WTC11 (cell line): ENCODE results near the gene CDHR5. TPM values are rescaled to one million over a fixed set of nuclear protein-coding genes. Genes with fewer than 3 reads are reported as not detected.

Source experiments
- ATAC-seq: fragments of 200-7000 bp; cut with Tn5 transposase; 2 replicates; pipeline ENCODE4 v1.10.0; 2021; ENCODE audit warnings: mild to moderate bottlenecking, moderate library complexity
- CTCF ChIA-PET: fragments of 300-600 bp; sonication (Branson Sonifier 250); formaldehyde crosslinking; loops from one replicate; lab custom pipeline; 2021; ENCODE audit warnings: antibody characterized with exemption; lab: Charles Lee
- POLR2A ChIA-PET: fragments of 350-600 bp; sonication (Branson Sonifier 250); formaldehyde crosslinking; loops from one replicate; lab custom pipeline; 2021; ENCODE audit warnings: antibody characterized with exemption; lab: Charles Lee
- DNase-seq: peaks from one replicate; pipeline ENCODE4 v3.0.0; 2021; ENCODE audit warnings: low spot score
- H3K27ac Mint-ChIP-seq: 2 replicates; pipeline ENCODE4 v1.8.0; 2021; ENCODE audit warnings: mixed read lengths
- H3K27me3 Mint-ChIP-seq: 2 replicates; pipeline ENCODE4 v1.8.0; 2021; ENCODE audit warnings: low read depth, mild to moderate bottlenecking, moderate library complexity, mixed read lengths
- H3K36me3 Mint-ChIP-seq: 2 replicates; pipeline ENCODE4 v1.8.0; 2021; ENCODE audit warnings: mixed read lengths
- H3K4me1 Mint-ChIP-seq: 2 replicates; pipeline ENCODE4 v1.8.0; 2022; ENCODE audit warnings: mixed read lengths
- H3K4me3 Mint-ChIP-seq: 2 replicates; pipeline ENCODE4 v1.8.0; 2021; ENCODE audit warnings: mild to moderate bottlenecking, moderate library complexity, mixed read lengths
- H3K9me3 Mint-ChIP-seq: 2 replicates; pipeline ENCODE4 v1.8.0; 2021; ENCODE audit warnings: mixed read lengths
- ATF2 ChIP-seq: sonication (generic); formaldehyde crosslinking; IDR thresholded peaks from 2 replicates; pipeline ENCODE4 v1.8.1; 2022; ENCODE audit warnings: low read depth, missing genetic modification reagents, borderline replicate concordance
- ATF3 ChIP-seq: sonication (generic); formaldehyde crosslinking; conservative IDR thresholded peaks from 2 replicates; pipeline ENCODE4 v1.8.1; 2022; ENCODE audit warnings: mild to moderate bottlenecking, missing genetic modification reagents
- ATF6 ChIP-seq: sonication (generic); formaldehyde crosslinking; IDR thresholded peaks from 2 replicates; pipeline ENCODE4 v1.8.1; 2023; ENCODE audit warnings: mild to moderate bottlenecking, missing genetic modification reagents
- CREM ChIP-seq: sonication (generic); formaldehyde crosslinking; IDR thresholded peaks from 2 replicates; pipeline ENCODE4 v1.8.1; 2022; ENCODE audit warnings: mild to moderate bottlenecking, missing genetic modification reagents, moderate library complexity
- E2F4 ChIP-seq: sonication (generic); formaldehyde crosslinking; IDR thresholded peaks from 2 replicates; pipeline ENCODE4 v1.8.1; 2022; ENCODE audit warnings: low read depth, mild to moderate bottlenecking, moderate library complexity, missing genetic modification reagents, borderline replicate concordance
- EMX1 ChIP-seq: fragments of 250-450 bp; sonication (Bioruptor Pico); IDR thresholded peaks from 2 replicates; pipeline ENCODE4 v1.8.0; 2021; ENCODE audit warnings: mild to moderate bottlenecking
- ERG ChIP-seq: fragments of 250-450 bp; sonication (Bioruptor Pico); IDR thresholded peaks from 2 replicates; pipeline ENCODE4 v1.8.0; 2021; ENCODE audit warnings: mild to moderate bottlenecking
- ESRRA ChIP-seq: sonication (generic); formaldehyde crosslinking; IDR thresholded peaks from 2 replicates; pipeline ENCODE4 v1.8.1; 2022; ENCODE audit warnings: mild to moderate bottlenecking, missing genetic modification reagents, borderline replicate concordance
- GTF2I ChIP-seq: fragments of 250-450 bp; sonication (Bioruptor Pico); conservative IDR thresholded peaks from 2 replicates; pipeline ENCODE4 v1.4.0; 2021; ENCODE audit warnings: mild to moderate bottlenecking
- HMGXB4 ChIP-seq: sonication (generic); formaldehyde crosslinking; IDR thresholded peaks from 2 replicates; pipeline ENCODE4 v1.8.1; 2023; ENCODE audit warnings: mild to moderate bottlenecking, moderate library complexity, missing genetic modification reagents
- MXD4 ChIP-seq: fragments of 250-450 bp; sonication (Bioruptor Pico); IDR thresholded peaks from 2 replicates; pipeline ENCODE4 v1.8.0; 2021; ENCODE audit warnings: mild to moderate bottlenecking, moderate library complexity, borderline replicate concordance
- NFE2L1 ChIP-seq: sonication (generic); formaldehyde crosslinking; IDR thresholded peaks from 2 replicates; pipeline ENCODE4 v1.8.1; 2023; ENCODE audit warnings: missing genetic modification reagents
- NFYB ChIP-seq: sonication (generic); formaldehyde crosslinking; conservative IDR thresholded peaks from 2 replicates; pipeline ENCODE4 v1.8.0; 2022; ENCODE audit warnings: low read depth, missing genetic modification reagents
- NR3C1 ChIP-seq: sonication (generic); formaldehyde crosslinking; conservative IDR thresholded peaks from 2 replicates; pipeline ENCODE4 v1.8.1; 2023; ENCODE audit warnings: low read depth, mild to moderate bottlenecking, missing genetic modification reagents
- TEAD4 ChIP-seq: sonication (generic); formaldehyde crosslinking; IDR thresholded peaks from 2 replicates; pipeline ENCODE4 v1.8.0; 2022; ENCODE audit warnings: mild to moderate bottlenecking, missing genetic modification reagents
- ZNF219 ChIP-seq: sonication (generic); formaldehyde crosslinking; IDR thresholded peaks from 2 replicates; pipeline ENCODE4 v1.8.0; 2023; ENCODE audit warnings: missing genetic modification reagents, mild to moderate bottlenecking, borderline replicate concordance
- ZNF317 ChIP-seq: sonication (generic); formaldehyde crosslinking; IDR thresholded peaks from 2 replicates; pipeline ENCODE4 v1.8.1; 2023; ENCODE audit warnings: low read depth, mild to moderate bottlenecking, moderate library complexity, missing genetic modification reagents, borderline replicate concordance
- ZNF671 ChIP-seq: fragments of 250-450 bp; sonication (Bioruptor Pico); IDR thresholded peaks from 2 replicates; pipeline ENCODE4 v1.8.0; 2021; ENCODE audit warnings: mild to moderate bottlenecking
- total RNA-seq: library from RNA; stranded (reverse); gene quantifications from 3 replicates; pipeline ENCODE4 v1.2.3, GENCODE V29; 2021

CDHR5 gene
- total RNA-seq, 1 experiment from 2014 or later = 0.26 TPM

- TF ChIP-seq CREM (no peak), EMX1 (no peak), ATF3 (CRISPR knock-in tag) (no peak), HMGXB4 (CRISPR knock-in tag) (no peak), TEAD4 (CRISPR knock-in tag) (no peak), ATF2 (no peak), GTF2I (CRISPR knock-in tag) (no peak), NFE2L1 (CRISPR knock-in tag) (no peak), ATF6 (CRISPR knock-in tag) (no peak), ZNF317 (CRISPR knock-in tag) (no peak), E2F4 (CRISPR knock-in tag) (no peak), NR3C1 (CRISPR knock-in tag) (no peak), ZNF671 (CRISPR knock-in tag) (no peak), ERG (CRISPR knock-in tag) (no peak), ESRRA (CRISPR knock-in tag) (no peak), MXD4 (CRISPR knock-in tag) (no peak), ZNF219 (CRISPR knock-in tag) (no peak), NFYB (CRISPR knock-in tag) (no peak)
- TF ChIP-seq, all 79 proteins: peak for 0
- Mint-ChIP-seq H3K27ac (no peak overlapping the region), H3K4me3 (no peak overlapping the region), H3K9me3 (no peaks in the 10 kb centered on the region), H3K4me1 (no peaks in the 10 kb centered on the region), H3K27me3 (no peaks in the 10 kb centered on the region), H3K36me3 (no peaks in the 10 kb centered on the region)
- ChIA-PET CTCF (interaction anchor here (0.8 kb wide), 1 partner anchor 63 kb away, joined by 3 read pairs; no protein-coding TSS in a partner anchor), POLR2A (no interaction called here)
- ATAC-seq (no peak), DNase-seq (no peak)
Measured at GRCh38 chr11:619628-620050, 5.1 kb downstream of the CDHR5 start.
